ENCODE data around the gene IFITM1. TPM values are rescaled to one million over a fixed set of nuclear protein-coding genes. Genes with fewer than 3 reads are reported as not detected.
"Not testable (repeated sequence)": the region's sequence is repeated elsewhere in the genome, so short reads cannot be mapped to it uniquely, and the experiment has no call there.

IFITM1 gene
- total and polyA plus RNA-seq, 10 donors, result 314 to 670 (median 496) TPM

- intact Hi-C loops (cut with DNase I; ENCODE audit: low total_unique reads), result no loop called here
- Histone ChIP-seq H3K27me3 (replicated peaks in 1 of 7) (no peaks in the 10 kb centered on the region), H3K4me3 (no peak overlapping the region), H3K36me3 (no peaks in the 10 kb centered on the region), H3K9me3 (no peaks in the 10 kb centered on the region), H3K4me1 (peaks cover 29 to 85% (median 59%) of the 10 kb centered on the region in 6 donors), H3K27ac (peak overlapping the region; percentile 13 to 99 (median 97))
- no peak for TF ChIP-seq POLR2AphosphoS5 (IDR thresholded peaks at IDR 0.05)
- no peak for TF ChIP-seq POLR2A (IDR thresholded peaks at IDR 0.05)
- no peak for TF ChIP-seq CTCF (IDR thresholded peaks at IDR 0.05 in 8 of 11, conservative IDR thresholded peaks at IDR 0.05 in 3 of 11)
- peak; percentile 53 for DNase-seq
- 64 to 77% (median 70%) methylated on average over 11 of the region's 11 CpGs for WGBS, 5 donors
Observed at GRCh38 chr11:324156-324555, 10.3 kb downstream of the IFITM1 start.

- Histone ChIP-seq H3K27ac (peak overlapping the region; percentile 48 to 99 (median 97)), H3K4me1 (peaks cover 32 to 86% (median 63%) of the 10 kb centered on the region in 6 donors)
- H3K9me3 ChIP-seq; H3K4me3 ChIP-seq; H3K27me3 ChIP-seq (replicated peaks in 1 of 7); H3K36me3 ChIP-seq; intact Hi-C loops (cut with DNase I; ENCODE audit: low total_unique reads): not testable (repeated sequence)
- peak; percentile 69 for DNase-seq
- 65 to 75% (median 71%) methylated on average over 26 to 28 of the region's 34 CpGs for WGBS, 5 donors
Observed at GRCh38 chr11:324593-325517, 11.0 kb downstream of the IFITM1 start.

- Histone ChIP-seq H3K36me3 (peaks cover 0 to 10% (median 0%) of the 10 kb centered on the region in 6 donors), H3K27ac (peak overlapping the region; percentile 94 to 99 (median 97)), H3K9me3 (no peaks in the 10 kb centered on the region), H3K4me3 (peak overlapping the region in 4 of 8 donors; percentile 8 to 53 (median 25)), H3K4me1 (peaks cover 40 to 87% (median 68%) of the 10 kb centered on the region in 6 donors), H3K27me3 (replicated peaks in 1 of 7) (no peaks in the 10 kb centered on the region)
- 66 to 81% (median 77%) methylated on average over 30 of the region's 30 CpGs for WGBS, 5 donors
- TF ChIP-seq POLR2AphosphoS5 (IDR thresholded peaks at IDR 0.05), result no peak
- intact Hi-C loops (cut with DNase I; ENCODE audit: low total_unique reads), result no loop called here
- DNase-seq, result peak; percentile 86
Observed at GRCh38 chr11:325796-326591, 12.2 kb downstream of the IFITM1 start.

- H3K27ac ChIP-seq, result peak overlapping the region; percentile 94 to 99 (median 97)
- intact Hi-C loops (cut with DNase I; ENCODE audit: low total_unique reads), result no loop called here
- WGBS, 5 donors, result 29 to 50% (median 34%) methylated on average over 6 of the region's 6 CpGs
- H3K4me3 ChIP-seq, result peak overlapping the region in 4 of 8 donors; percentile 8 to 53 (median 25)
- H3K36me3 ChIP-seq, result peaks cover 0 to 15% (median 0%) of the 10 kb centered on the region in 6 donors
- TF ChIP-seq POLR2A (IDR thresholded peaks at IDR 0.05) (no peak), CTCF (IDR thresholded peaks at IDR 0.05 in 8 of 11, conservative IDR thresholded peaks at IDR 0.05 in 3 of 11) (no peak), POLR2AphosphoS5 (IDR thresholded peaks at IDR 0.05) (no peak)
- H3K9me3 ChIP-seq, result no peaks in the 10 kb centered on the region
- no peak for DNase-seq
- no peaks in the 10 kb centered on the region for H3K27me3 ChIP-seq (replicated peaks in 1 of 7)
- peaks cover 41 to 91% (median 73%) of the 10 kb centered on the region in 6 donors for H3K4me1 ChIP-seq
Observed at GRCh38 chr11:326592-326841, 12.7 kb downstream of the IFITM1 start.
